GM12865 (cell line): ENCODE results near the gene ERC2.

Source experiments
- DNase-seq: peaks from one replicate; pipeline ENCODE4 v3.0.0; 2010; ENCODE audit warnings: low read depth
- H3K4me3 ChIP-seq: 2 replicates; pipeline ENCODE4 v1.5.1; 2011; ENCODE audit warnings: mild to moderate bottlenecking, low read depth, low read length, control low read depth
- CTCF ChIP-seq: IDR thresholded peaks from 2 replicates; pipeline ENCODE4 v1.5.1; 2011; ENCODE audit warnings: low read length, control low read depth, low read depth, inconsistent platforms; ENCODE audit not compliant: insufficient read depth; ENCODE audit errors: missing control alignments

Gene ERC2

GRCh38 chr3:56398659-56399058 lies 69.6 kb downstream of the ERC2 start:
- DNase-seq: no peak

GRCh38 chr3:56397798-56398197 lies 70.5 kb downstream of the ERC2 start:
- DNase-seq: no peak
- TF ChIP-seq CTCF: no peak
- no peak overlapping the region for H3K4me3 ChIP-seq

More at GRCh38 chr3:56398659-56399058, 69.6 kb downstream of the ERC2 start:
- no peak for TF ChIP-seq CTCF
- no peak overlapping the region for H3K4me3 ChIP-seq

- no peak for DNase-seq
- no peak overlapping the region for H3K4me3 ChIP-seq
- TF ChIP-seq CTCF: no peak
Observed at GRCh38 chr3:56389183-56389830, 79.0 kb downstream of the ERC2 start.

- H3K4me3 ChIP-seq: no peak overlapping the region
- no peak for TF ChIP-seq CTCF
- DNase-seq: no peak
Observed at GRCh38 chr3:56383092-56383491, 85.2 kb downstream of the ERC2 start.

GRCh38 chr3:56379723-56380287 lies 88.5 kb downstream of the ERC2 start:
- DNase-seq: no peak
- H3K4me3 ChIP-seq: no peak overlapping the region
- TF ChIP-seq CTCF: no peak

- no peak for DNase-seq
- H3K4me3 ChIP-seq: no peak overlapping the region
- no peak for TF ChIP-seq CTCF
Observed at GRCh38 chr3:56375654-56376053, 92.6 kb downstream of the ERC2 start.

- H3K4me3 ChIP-seq: no peak overlapping the region
Observed at GRCh38 chr3:56373386-56373785, 94.9 kb downstream of the ERC2 start.

More at GRCh38 chr3:56373386-56373785, 94.9 kb downstream of the ERC2 start:
- no peak for TF ChIP-seq CTCF
- no peak for DNase-seq
